MM.1S (cell line): ENCODE data around the gene GPER1.

Source experiments
- DNase-seq: peaks from one replicate; pipeline ENCODE4 v3.0.0-alpha.2; 2015
- H2AFZ ChIP-seq: fragments of 300-600 bp; sonication (generic); 2 replicates; pipeline ENCODE4 v1.6.0; 2016; ENCODE audit warnings: antibody characterized with exemption, low read length
- H3F3A ChIP-seq: fragments of 300-600 bp; sonication (generic); 2 replicates; pipeline ENCODE4 v1.6.1; 2016; ENCODE audit warnings: mild to moderate bottlenecking, antibody characterized with exemption, low read length, moderate library complexity, mixed read lengths; ENCODE audit not compliant: insufficient read depth
- H3K27ac ChIP-seq: fragments of 300-600 bp; sonication (generic); 2 replicates; pipeline ENCODE4 v1.5.1; 2016; ENCODE audit warnings: mild to moderate bottlenecking, low read length
- H3K27me3 ChIP-seq: fragments of 300-600 bp; sonication (generic); replicated peaks from 2 replicates; pipeline ENCODE4 v1.6.0; 2016; ENCODE audit warnings: low read length; ENCODE audit not compliant: insufficient read depth
- H3K36me3 ChIP-seq: fragments of 300-600 bp; sonication (generic); replicated peaks from 2 replicates; pipeline ENCODE4 v1.6.1; 2016; ENCODE audit warnings: mild to moderate bottlenecking, low read length, mixed read lengths; ENCODE audit not compliant: insufficient read depth
- H3K4me1 ChIP-seq: fragments of 300-600 bp; sonication (generic); 2 replicates; pipeline ENCODE4 v1.6.1; 2016; ENCODE audit warnings: low read length, mixed read lengths
- H3K4me2 ChIP-seq: fragments of 300-600 bp; sonication (generic); 2 replicates; pipeline ENCODE4 v1.6.0; 2016; ENCODE audit warnings: low read depth, low read length
- H3K4me3 ChIP-seq: fragments of 300-600 bp; sonication (generic); 2 replicates; pipeline ENCODE4 v1.5.1; 2016; ENCODE audit warnings: low read length, mixed read lengths
- H3K79me2 ChIP-seq: fragments of 300-600 bp; sonication (generic); 2 replicates; pipeline ENCODE4 v1.6.1; 2016; ENCODE audit warnings: mixed run types, low read length, mixed read lengths
- H3K9ac ChIP-seq: fragments of 300-600 bp; sonication (generic); 2 replicates; pipeline ENCODE4 v1.6.1; 2016; ENCODE audit warnings: low read length, mixed read lengths
- H3K9me2 ChIP-seq: fragments of 300-600 bp; sonication (generic); replicated peaks from 2 replicates; pipeline ENCODE4 v1.6.1; 2016; ENCODE audit warnings: mild to moderate bottlenecking, low read length, mixed read lengths; ENCODE audit not compliant: insufficient read depth
- H3K9me3 ChIP-seq: fragments of 300-600 bp; sonication (generic); replicated peaks from 2 replicates; pipeline ENCODE4 v1.6.1; 2016; ENCODE audit warnings: mild to moderate bottlenecking, low read length, mixed read lengths; ENCODE audit not compliant: insufficient read depth
- H4K20me1 ChIP-seq: fragments of 300-600 bp; sonication (generic); 2 replicates; pipeline ENCODE4 v1.6.1; 2016; ENCODE audit warnings: mild to moderate bottlenecking, low read length, moderate library complexity, mixed read lengths; ENCODE audit not compliant: insufficient read depth
- EZH2 ChIP-seq: fragments of 300-600 bp; sonication (generic); optimal IDR thresholded peaks from 2 replicates; pipeline ENCODE3; 2017; ENCODE audit warnings: low read depth, mild to moderate bottlenecking, antibody characterized with exemption, low read length, mixed read lengths
- EZH2phosphoT487 ChIP-seq: fragments of 300-600 bp; sonication (generic); IDR thresholded peaks from 2 replicates; pipeline ENCODE4 v1.6.1; 2018; ENCODE audit warnings: antibody characterized with exemption, low read length
- TF ChIP-seq, protein P1 (sequence below): fragments of 300-600 bp; sonication (generic); IDR thresholded peaks from 2 replicates; pipeline ENCODE4 v1.5.1; 2016; ENCODE audit warnings: antibody characterized with exemption, low read length, mixed read lengths

Gene GPER1

GRCh38 chr7:1121476-1121875 is 33.6 kb downstream of the GPER1 start:
- H3K4me2 ChIP-seq = no peak overlapping the region
- no peaks in the 10 kb centered on the region for H3K4me1 ChIP-seq
- H3K9me2 ChIP-seq = no peaks in the 10 kb centered on the region
- H3K4me3 ChIP-seq = no peak overlapping the region
- H3K9ac ChIP-seq = no peak overlapping the region
- H3F3A ChIP-seq = no peaks in the 10 kb centered on the region
- no peak for DNase-seq
- H3K27me3 ChIP-seq = no peaks in the 10 kb centered on the region
- H3K27ac ChIP-seq = no peak overlapping the region
- H3K9me3 ChIP-seq = no peaks in the 10 kb centered on the region
- H3K79me2 ChIP-seq = no peaks in the 10 kb centered on the region
- H3K36me3 ChIP-seq = no peaks in the 10 kb centered on the region
- TF ChIP-seq, protein P1, sequence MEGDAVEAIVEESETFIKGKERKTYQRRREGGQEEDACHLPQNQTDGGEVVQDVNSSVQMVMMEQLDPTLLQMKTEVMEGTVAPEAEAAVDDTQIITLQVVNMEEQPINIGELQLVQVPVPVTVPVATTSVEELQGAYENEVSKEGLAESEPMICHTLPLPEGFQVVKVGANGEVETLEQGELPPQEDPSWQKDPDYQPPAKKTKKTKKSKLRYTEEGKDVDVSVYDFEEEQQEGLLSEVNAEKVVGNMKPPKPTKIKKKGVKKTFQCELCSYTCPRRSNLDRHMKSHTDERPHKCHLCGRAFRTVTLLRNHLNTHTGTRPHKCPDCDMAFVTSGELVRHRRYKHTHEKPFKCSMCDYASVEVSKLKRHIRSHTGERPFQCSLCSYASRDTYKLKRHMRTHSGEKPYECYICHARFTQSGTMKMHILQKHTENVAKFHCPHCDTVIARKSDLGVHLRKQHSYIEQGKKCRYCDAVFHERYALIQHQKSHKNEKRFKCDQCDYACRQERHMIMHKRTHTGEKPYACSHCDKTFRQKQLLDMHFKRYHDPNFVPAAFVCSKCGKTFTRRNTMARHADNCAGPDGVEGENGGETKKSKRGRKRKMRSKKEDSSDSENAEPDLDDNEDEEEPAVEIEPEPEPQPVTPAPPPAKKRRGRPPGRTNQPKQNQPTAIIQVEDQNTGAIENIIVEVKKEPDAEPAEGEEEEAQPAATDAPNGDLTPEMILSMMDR = no peak
- TF ChIP-seq EZH2 = no peak
- no peak overlapping the region for H2AFZ ChIP-seq
- no peaks in the 10 kb centered on the region for H4K20me1 ChIP-seq

- no peak for TF ChIP-seq EZH2
- no peak for TF ChIP-seq EZH2phosphoT487
- TF ChIP-seq, protein P1 = no peak
- Histone ChIP-seq H3K27me3 (no peaks in the 10 kb centered on the region), H3K79me2 (no peaks in the 10 kb centered on the region), H3K4me3 (no peak overlapping the region), H3K4me1 (no peaks in the 10 kb centered on the region), H2AFZ (no peak overlapping the region), H3K9ac (no peak overlapping the region), H3K9me2 (no peaks in the 10 kb centered on the region), H3K36me3 (no peaks in the 10 kb centered on the region), H4K20me1 (no peaks in the 10 kb centered on the region), H3F3A (no peaks in the 10 kb centered on the region), H3K27ac (no peak overlapping the region), H3K4me2 (no peak overlapping the region), H3K9me3 (no peaks in the 10 kb centered on the region)
- DNase-seq = no peak
Observed at GRCh38 chr7:1121886-1122831, 34.2 kb downstream of the GPER1 start.

DNA sequence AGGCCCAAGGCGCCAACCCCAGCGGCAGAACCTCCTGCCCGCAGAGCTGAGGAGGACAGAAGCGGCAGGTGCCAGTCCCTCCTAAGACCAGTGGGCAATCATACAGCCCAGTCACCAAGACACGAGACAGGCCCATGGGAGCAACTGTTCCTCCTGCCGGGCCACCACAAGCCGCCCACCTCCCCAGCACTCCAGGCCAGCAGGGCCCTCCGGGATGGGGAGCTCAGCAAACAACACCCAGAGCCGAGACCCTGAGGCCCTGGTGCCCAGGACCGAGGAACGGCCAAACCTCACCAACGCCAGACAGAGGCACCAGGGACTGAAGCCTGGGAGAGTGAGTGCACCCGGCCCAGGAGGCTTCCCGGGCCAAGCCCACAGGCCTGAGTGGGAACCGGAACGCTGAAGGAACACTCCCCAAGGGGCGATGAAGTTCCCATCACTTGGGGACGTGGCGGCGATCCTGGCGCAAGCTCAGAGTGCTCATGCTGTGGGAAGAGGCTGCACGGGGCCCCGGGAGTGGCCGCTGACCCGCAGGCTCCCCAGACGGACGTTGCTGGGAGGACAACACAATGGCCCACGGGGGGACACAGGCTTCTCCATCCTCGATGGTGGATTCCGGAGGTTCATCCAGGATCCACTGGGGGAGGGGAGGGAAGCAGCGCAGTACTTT is 35.1 kb downstream of the GPER1 start:
- H3K9ac ChIP-seq = no peak overlapping the region
- TF ChIP-seq, protein P1 = no peak
- TF ChIP-seq EZH2phosphoT487 (no peak), EZH2 (no peak)

More for the DNA sequence above, 35.1 kb downstream of the GPER1 start:
- Histone ChIP-seq H3K79me2 (no peaks in the 10 kb centered on the region), H3K4me3 (no peak overlapping the region), H3K9me2 (no peaks in the 10 kb centered on the region), H2AFZ (no peak overlapping the region), H3F3A (no peaks in the 10 kb centered on the region), H3K27me3 (no peaks in the 10 kb centered on the region), H3K36me3 (no peaks in the 10 kb centered on the region), H3K27ac (no peak overlapping the region), H3K4me2 (no peak overlapping the region), H3K9me3 (no peaks in the 10 kb centered on the region), H4K20me1 (no peaks in the 10 kb centered on the region), H3K4me1 (no peaks in the 10 kb centered on the region)
- no peak for DNase-seq
